Endothelial cell of umbilical vein (primary cell): Measurements from ENCODE around the gene EEF1E1. TPM values are rescaled to one million over a fixed set of nuclear protein-coding genes. Genes with fewer than 3 reads are reported as not detected.

Experiments used
- BruUV-seq: library from RNA; stranded (reverse); fragments of 400-500 nt; replicated peaks from 2 replicates; lab custom pipeline; 2021; lab: Mats Ljungman, UMichigan
- CTCF ChIA-PET: fragments of 300-600, 350-600 bp; sonication (Branson Sonifier 250); formaldehyde crosslinking; loops from one replicate; lab custom pipeline; 2021; ENCODE audit warnings: antibody characterized with exemption, inconsistent platforms; lab: Charles Lee
- POLR2A ChIA-PET: fragments of 300-600, 350-600 bp; sonication (Branson Sonifier 250); formaldehyde crosslinking; loops from one replicate; lab custom pipeline; 2021; ENCODE audit warnings: antibody characterized with exemption, inconsistent platforms; lab: Charles Lee
- DNase-seq: peaks from one replicate; pipeline ENCODE4 v3.0.0-alpha.2; 2011; ENCODE audit warnings: low read depth, low spot score
- FAIRE-seq: peaks from 2 replicates; lab custom pipeline; 2011; peaks lifted over from hg19 to GRCh38; lab: Jason Lieb, UNC
- H2AFZ ChIP-seq: 2 replicates; pipeline ENCODE4 v1.6.0; 2012; ENCODE audit warnings: low read depth, low read length, control low read depth, inconsistent platforms
- H3K27ac ChIP-seq: 2 replicates; pipeline ENCODE4 v1.5.1; 2011; ENCODE audit warnings: low read depth, mild to moderate bottlenecking, control low read depth, low read length, moderate library complexity; ENCODE audit not compliant: insufficient read depth
- H3K27me3 ChIP-seq, 2 experiments: 2 replicates each; pipeline versions ENCODE4 v1.6.0 to v1.6.1; 2011; ENCODE audit warnings: low read length in 2 of 2, mixed read lengths in 1 of 2; ENCODE audit not compliant: control insufficient read depth in 2 of 2, insufficient read depth in 2 of 2
- H3K36me3 ChIP-seq, 2 experiments: 2 replicates in 1 of 2; 3 replicates in 1 of 2; pipeline ENCODE4 v1.5.1; 2011; ENCODE audit warnings: low read length in 2 of 2, mild to moderate bottlenecking in 1 of 2, moderate library complexity in 1 of 2; ENCODE audit not compliant: control insufficient read depth in 2 of 2, insufficient read depth in 2 of 2; ENCODE audit errors: extremely low read depth in 1 of 2
- H3K4me1 ChIP-seq: 3 replicates; pipeline ENCODE4 v1.5.1; 2011; ENCODE audit warnings: mild to moderate bottlenecking, low read length; ENCODE audit not compliant: control insufficient read depth, insufficient read depth; ENCODE audit errors: extremely low read depth
- H3K4me2 ChIP-seq: 2 replicates; pipeline ENCODE4 v1.6.1; 2011; ENCODE audit warnings: low read length, control low read depth, mixed read lengths; ENCODE audit not compliant: insufficient read depth
- H3K4me3 ChIP-seq, 3 experiments: fragments of 200-600 bp in 1 of 3; sonication (generic), shearing (Covaris generic) in 1 of 3; replicated peaks in 1 of 3; 2 replicates each; pipeline ENCODE4 v1.5.1; 2011 to 2016; ENCODE audit warnings: control low read depth in 3 of 3, low read length in 3 of 3, mild to moderate bottlenecking in 2 of 3, inconsistent platforms in 1 of 3, low read depth in 1 of 3, moderate library complexity in 1 of 3; ENCODE audit not compliant: insufficient read depth in 1 of 3
- H3K79me2 ChIP-seq: 2 replicates; pipeline ENCODE4 v1.6.0; 2012; ENCODE audit warnings: low read length, inconsistent platforms; ENCODE audit not compliant: control insufficient read depth, insufficient read depth
- H3K9ac ChIP-seq: replicated peaks from 2 replicates; pipeline ENCODE3; 2011; ENCODE audit warnings: low read length, control low read depth; ENCODE audit not compliant: insufficient read depth; ENCODE audit errors: extremely low read depth
- H3K9me1 ChIP-seq: replicated peaks from 3 replicates; pipeline ENCODE4 v1.6.0; 2011; ENCODE audit warnings: mild to moderate bottlenecking, low read length; ENCODE audit not compliant: control insufficient read depth, insufficient read depth; ENCODE audit errors: extremely low read depth
- H3K9me3 ChIP-seq: replicated peaks from 2 replicates; pipeline ENCODE4 v1.5.1; 2012; ENCODE audit warnings: low read length, inconsistent platforms; ENCODE audit not compliant: control insufficient read depth, insufficient read depth
- H4K20me1 ChIP-seq: replicated peaks from 2 replicates; pipeline ENCODE3; 2011; ENCODE audit warnings: mild to moderate bottlenecking, low read length; ENCODE audit not compliant: control insufficient read depth, insufficient read depth; ENCODE audit errors: extremely low read depth
- CTCF ChIP-seq, 2 donors: IDR thresholded peaks; 1 replicate in 1 of 2; 2 replicates in 1 of 2; pipeline ENCODE4 v1.5.1; 2011; ENCODE audit warnings: low read length in 2 of 2, mild to moderate bottlenecking in 2 of 2, moderate library complexity in 2 of 2, control low read depth in 1 of 2, inconsistent platforms in 1 of 2, low read depth in 1 of 2; ENCODE audit not compliant: insufficient read depth in 1 of 2; ENCODE audit errors: extremely low read depth in 1 of 2
- EZH2 ChIP-seq: IDR thresholded peaks from 2 replicates; pipeline ENCODE4 v1.6.1; 2012; ENCODE audit warnings: borderline replicate concordance, low read depth, mild to moderate bottlenecking, moderate library complexity, low read length, inconsistent platforms; ENCODE audit not compliant: severe bottlenecking
- FOS ChIP-seq: IDR thresholded peaks from 2 replicates; pipeline ENCODE4 v1.6.1; 2011; ENCODE audit warnings: mild to moderate bottlenecking, low read length, moderate library complexity, borderline replicate concordance; ENCODE audit not compliant: insufficient read depth
- GATA2 ChIP-seq: IDR thresholded peaks from 2 replicates; pipeline ENCODE4 v1.7.0; 2011; ENCODE audit warnings: low read depth, mild to moderate bottlenecking, moderate library complexity, mixed read lengths, low read length; ENCODE audit not compliant: insufficient read length, insufficient read depth
- JUN ChIP-seq: IDR thresholded peaks from 2 replicates; pipeline ENCODE4 v1.6.1; 2011; ENCODE audit warnings: borderline replicate concordance, low read depth; ENCODE audit not compliant: insufficient read length, insufficient read depth
- MAX ChIP-seq: IDR thresholded peaks from 2 replicates; pipeline ENCODE4 v1.6.1; 2011; ENCODE audit not compliant: insufficient read depth, insufficient read length
- MYC ChIP-seq: IDR thresholded peaks from one replicate; pipeline ENCODE4 v1.6.1; 2011; ENCODE audit warnings: mild to moderate bottlenecking, low read depth, low read length
- POLR2A ChIP-seq: IDR thresholded peaks from 2 replicates; pipeline ENCODE4 v1.6.1; 2012; ENCODE audit warnings: low read depth, mild to moderate bottlenecking, control low read depth, low read length
- POLR2AphosphoS5 ChIP-seq: IDR thresholded peaks from 2 replicates; pipeline ENCODE4 v1.6.1; 2012; ENCODE audit warnings: low read depth, mild to moderate bottlenecking, control low read depth, low read length, moderate library complexity; ENCODE audit not compliant: insufficient read depth
- dilution Hi-C: fragments of 300-500 bp; cut with MboI; formaldehyde crosslinking; loops from one replicate; pipeline ENCODE4 v1.15.0; 2019; ENCODE audit warnings: low sequenced_read_pairs; ENCODE audit not compliant: extremely low pct_ligation_motif_present
- intact Hi-C: fragments of 100-400 bp; cut with micrococcal nuclease; formaldehyde crosslinking; loops from one replicate; pipeline ENCODE4 v1.10.0; 2022
- polyA plus RNA-seq, 4 experiments: library from polyadenylated mRNA; depleted of rRNA in 3 of 4; stranded (reverse) in 3 of 4; unstranded in 1 of 4; fragments of >200 nt; gene quantifications; 2 replicates each; pipeline versions ENCODE4 v1.2.1 to v1.2.3, GENCODE V29; 2011 to 2012; ENCODE audit warnings: missing spikeins in 1 of 4
- total RNA-seq: library from RNA; stranded (reverse); gene quantifications from 2 replicates; pipeline ENCODE4 v1.2.3, GENCODE V29; 2021

The EEF1E1 gene
- total and polyA plus RNA-seq, 2 donors (not counting 3 experiments of a cell fraction or from before 2014, with no cell fraction given) = 53.8 to 58.1 TPM

- no peaks in the 10 kb centered on the region for H3K9me1 ChIP-seq
- no peaks in the 10 kb centered on the region for H3K27me3 ChIP-seq
- no TSS peak for BruUV-seq
- TF ChIP-seq POLR2AphosphoS5 (no peak), MAX (no peak)
- H3K79me2 ChIP-seq = peaks cover 24% of the 10 kb centered on the region
- H3K9me3 ChIP-seq = no peaks in the 10 kb centered on the region
- dilution Hi-C loops = no loop called here
- FAIRE-seq = no peak
- intact Hi-C loops = no loop called here
- no peak overlapping the region for H2AFZ ChIP-seq
- DNase-seq = no peak
- no peak overlapping the region for H3K4me3 ChIP-seq
- no peak overlapping the region for H3K4me2 ChIP-seq
- peaks cover 8 to 14% of the 10 kb centered on the region in 2 experiments for H3K36me3 ChIP-seq
- POLR2A ChIA-PET = no interaction called here
- H3K9ac ChIP-seq = no peak overlapping the region
- peaks cover 23% of the 10 kb centered on the region for H3K4me1 ChIP-seq
- no peaks in the 10 kb centered on the region for H4K20me1 ChIP-seq
- CTCF ChIA-PET = no interaction called here
- no peak overlapping the region for H3K27ac ChIP-seq
Measured at GRCh38 chr6:8088886-8089285, 13.5 kb downstream of the EEF1E1 start.

- no peak overlapping the region for H3K4me2 ChIP-seq
- peaks cover 24% of the 10 kb centered on the region for H3K79me2 ChIP-seq
- ChIA-PET POLR2A (no interaction called here), CTCF (no interaction called here)
- intact Hi-C loops = no loop called here
- no peak overlapping the region for H3K4me3 ChIP-seq
- no peaks in the 10 kb centered on the region for H3K9me3 ChIP-seq
- no peaks in the 10 kb centered on the region for H4K20me1 ChIP-seq
- no TSS peak for BruUV-seq
- H2AFZ ChIP-seq = no peak overlapping the region
- dilution Hi-C loops = no loop called here
- DNase-seq = no peak
- H3K9me1 ChIP-seq = no peaks in the 10 kb centered on the region
- H3K4me1 ChIP-seq = peaks cover 27% of the 10 kb centered on the region
- TF ChIP-seq MAX (no peak), JUN (no peak), GATA2 (no peak), FOS (no peak), EZH2 (no peak), MYC (no peak), POLR2AphosphoS5 (no peak), POLR2A (no peak), CTCF (IDR thresholded peaks at IDR 0.05; ENCODE audit: extremely low read depth in 1 of 2, insufficient read depth in 1 of 2, low read depth in 1 of 2, low read length in 2 of 2) (no peak)
- peaks cover 8 to 14% of the 10 kb centered on the region in 2 experiments for H3K36me3 ChIP-seq
- H3K27me3 ChIP-seq = no peaks in the 10 kb centered on the region
- H3K9ac ChIP-seq = no peak overlapping the region
- FAIRE-seq = no peak
- H3K27ac ChIP-seq = no peak overlapping the region
Measured at GRCh38 chr6:8087870-8088754, 14.2 kb downstream of the EEF1E1 start.
